GM12878 (cell line): Measurements from ENCODE around the gene KRTAP2-1. TPM values are rescaled to one million over a fixed set of nuclear protein-coding genes. Genes with fewer than 3 reads are reported as not detected.

Experiments
- ATAC-seq: fragments of 200-7000 bp; cut with Tn5 transposase; 3 replicates; pipeline ENCODE4 v1.9.1; 2020; ENCODE audit warnings: mild to moderate bottlenecking, moderate library complexity
- BruUV-seq: library from RNA; stranded (reverse); fragments of 400-500 nt; replicated peaks from 2 replicates; lab custom pipeline; 2021; lab: Mats Ljungman, UMichigan
- CTCF ChIA-PET: fragments of 300-600 bp; sonication (Branson Sonifier 250); formaldehyde crosslinking; extraction: SDS; loops from one replicate; lab custom pipeline; 2021; ENCODE audit warnings: inconsistent platforms; lab: Yijun Ruan, JAX
- POLR2A ChIA-PET: fragments of 350-600 bp; formaldehyde crosslinking; extraction: SDS; loops from one replicate; lab custom pipeline; 2021; ENCODE audit warnings: inconsistent platforms; lab: Charles Lee
- RAD21 ChIA-PET: fragments of 300-600 bp; sonication (Branson Sonifier 250); formaldehyde crosslinking; loops from one replicate; lab custom pipeline; 2023; ENCODE audit warnings: antibody characterized with exemption; ENCODE audit not compliant: unreplicated experiment; lab: Charles Lee
- SMC1A ChIA-PET: fragments of 300-600 bp; sonication (Branson Sonifier 250); formaldehyde crosslinking; loops from one replicate; lab custom pipeline; 2023; ENCODE audit not compliant: unreplicated experiment, uncharacterized antibody; lab: Charles Lee
- DNase-seq: peaks from one replicate; pipeline ENCODE4 v3.0.0-alpha.2; 2011; ENCODE audit warnings: low read depth, low spot score
- FAIRE-seq: peaks from 3 replicates; lab custom pipeline; 2011; peaks lifted over from hg19 to GRCh38; lab: Jason Lieb, UNC
- H2AFZ ChIP-seq: 2 replicates; pipeline ENCODE4 v1.6.0; 2011; ENCODE audit warnings: low read depth, low read length, control low read depth; ENCODE audit not compliant: control insufficient read depth
- H3K27ac ChIP-seq: 2 replicates; pipeline ENCODE4 v1.5.1; 2011; ENCODE audit warnings: control low read depth; ENCODE audit not compliant: control insufficient read depth, insufficient read depth
- H3K27me3 ChIP-seq, 2 experiments: replicated peaks in 1 of 2; 2 replicates each; pipeline versions ENCODE4 v1.6.0 to v1.6.1; 2011; ENCODE audit warnings: low read length in 1 of 2; ENCODE audit not compliant: control insufficient read depth in 2 of 2, insufficient read depth in 2 of 2
- H3K36me3 ChIP-seq, 2 experiments: 2 replicates each; pipeline ENCODE4 v1.5.1; 2011; ENCODE audit warnings: low read length in 1 of 2; ENCODE audit not compliant: control insufficient read depth in 2 of 2, insufficient read depth in 2 of 2
- H3K4me1 ChIP-seq: 2 replicates; pipeline ENCODE4 v1.6.1; 2011; ENCODE audit warnings: mild to moderate bottlenecking, low read length, moderate library complexity, mixed read lengths; ENCODE audit not compliant: control insufficient read depth, insufficient read depth
- H3K4me2 ChIP-seq: 2 replicates; pipeline ENCODE4 v1.6.0; 2011; ENCODE audit warnings: control low read depth; ENCODE audit not compliant: control insufficient read depth, insufficient read depth
- H3K4me3 ChIP-seq: fragments of 200-600 bp; sonication (generic); 2 replicates; pipeline ENCODE4 v1.5.1; 2016
- H3K79me2 ChIP-seq: 2 replicates; pipeline ENCODE4 v1.6.0; 2011; ENCODE audit warnings: low read length; ENCODE audit not compliant: control insufficient read depth, insufficient read depth
- H3K9ac ChIP-seq: 2 replicates; pipeline ENCODE4 v1.8.0; 2011; ENCODE audit warnings: low read length, control low read depth, mixed read lengths; ENCODE audit not compliant: control insufficient read depth, insufficient read depth
- H3K9me3 ChIP-seq: replicated peaks from 3 replicates; pipeline ENCODE4 v1.5.1; 2011; ENCODE audit warnings: mild to moderate bottlenecking, low read length; ENCODE audit not compliant: control insufficient read depth, insufficient read depth
- H4K20me1 ChIP-seq: 2 replicates; pipeline ENCODE4 v1.6.0; 2011; ENCODE audit not compliant: control insufficient read depth, insufficient read depth
- ATF2 ChIP-seq: IDR thresholded peaks from 2 replicates; pipeline ENCODE4 v1.6.1; 2012; ENCODE audit warnings: low read length, inconsistent platforms
- BACH1 ChIP-seq: fragments of 450-650 bp; IDR thresholded peaks from 2 replicates; pipeline ENCODE4 v1.6.1; 2017; ENCODE audit warnings: mild to moderate bottlenecking, borderline replicate concordance
- BRCA1 ChIP-seq: IDR thresholded peaks from 2 replicates; pipeline ENCODE4 v1.6.1; 2011; ENCODE audit warnings: low read depth, low read length, improper control_type of control experiment
- CREM ChIP-seq: IDR thresholded peaks from 2 replicates; pipeline ENCODE4 v1.6.1; 2014; ENCODE audit warnings: antibody characterized with exemption, low read depth
- FOS ChIP-seq: IDR thresholded peaks from 3 replicates; pipeline ENCODE4 v1.6.1; 2011; ENCODE audit warnings: borderline replicate concordance; ENCODE audit not compliant: insufficient read length; ENCODE audit errors: extremely low read depth
- IKZF1 ChIP-seq: fragments of 450-650 bp; conservative IDR thresholded peaks from 2 replicates; pipeline ENCODE4 v1.6.1; 2017; ENCODE audit warnings: antibody characterized with exemption, mild to moderate bottlenecking
- MYB ChIP-seq: fragments of 150-350 bp; IDR thresholded peaks from 2 replicates; pipeline ENCODE4 v1.6.1; 2014; ENCODE audit warnings: mild to moderate bottlenecking, low read depth, low read length, borderline replicate concordance
- NR2F1 ChIP-seq: fragments of 450-650 bp; conservative IDR thresholded peaks from 2 replicates; pipeline ENCODE4 v1.6.1; 2017; ENCODE audit warnings: mild to moderate bottlenecking
- RCOR1 ChIP-seq: conservative IDR thresholded peaks from 2 replicates; pipeline ENCODE4 v1.6.1; 2012; ENCODE audit warnings: low read depth, low read length, improper control_type of control experiment
- REST ChIP-seq: IDR thresholded peaks from 2 replicates; pipeline ENCODE4 v1.6.1; 2012; ENCODE audit warnings: mild to moderate bottlenecking, low read depth, low read length
- ZBTB11 ChIP-seq: fragments of 450-650 bp; formaldehyde crosslinking; IDR thresholded peaks from 2 replicates; pipeline ENCODE4 v1.5.0; 2022; ENCODE audit warnings: mild to moderate bottlenecking, missing genetic modification characterization
- ZNF384 ChIP-seq: IDR thresholded peaks from 2 replicates; pipeline ENCODE4 v1.6.1; 2012; ENCODE audit warnings: low read depth, mild to moderate bottlenecking, low read length, improper control_type of control experiment, borderline replicate concordance
- WGBS: methylation state at CpG from one replicate; pipeline ENCODE4 v1.1.6; 2016; ENCODE audit warnings: low lambda C conversion rate; ENCODE audit not compliant: insufficient replicate concordance, insufficient coverage; ENCODE audit errors: missing lambda C conversion rate; 5-methylcytosine and 5-hydroxymethylcytosine counted together
- in situ Hi-C: fragments of 300-500 bp; cut with MboI; formaldehyde crosslinking; loops from 9 replicates; pipeline ENCODE4 v1.14.3; 2018; ENCODE audit warnings: mixed read lengths
- intact Hi-C: fragments of 100-400 bp; cut with micrococcal nuclease; formaldehyde crosslinking; loops from one replicate; pipeline ENCODE4 v1.14.2; 2022; ENCODE audit not compliant: unreplicated experiment
- polyA plus RNA-seq, 11 experiments: library from polyadenylated mRNA; depleted of rRNA in 4 of 11; unstranded in 6 of 11; stranded (reverse) in 5 of 11; fragments of >200 nt; fragmentation: Nextera tagmentation in 4 of 11; fragmentation: Illumina TruSeq in 1 of 11; extraction: Ambion mirVana in 4 of 11; extraction: Trizol in 1 of 11; gene quantifications; 1 replicate in 1 of 11; 2 replicates in 10 of 11; pipeline versions ENCODE4 v1.2.1 to v1.2.3, GENCODE V29; 2011 to 2016; ENCODE audit warnings: inconsistent platforms in 2 of 11, missing spikeins in 2 of 11, low read depth in 1 of 11
- total RNA-seq, 4 experiments: library from RNA; depleted of rRNA in 3 of 4; stranded (reverse); fragments of >200 nt in 3 of 4; fragmentation: Illumina TruSeq in 1 of 4; extraction: Trizol in 1 of 4; gene quantifications; 2 replicates each; pipeline versions ENCODE4 v1.2.1 to v1.2.3, GENCODE V29; 2013 to 2021

Gene KRTAP2-1
- total and polyA plus RNA-seq, 10 of the 15 experiments (the other 5 are each of a cell fraction or from before 2014, with no cell fraction given) = not detected

GRCh38 chr17:41069031-41069430 is 21.9 kb upstream of the KRTAP2-1 start:
- 2% methylated on average over 3 of the region's 3 CpGs for WGBS
- no peak for TF ChIP-seq NR2F1
- no peak for TF ChIP-seq FOS
- no peak for TF ChIP-seq REST
- TF ChIP-seq ATF2 = no peak
- no peak for TF ChIP-seq IKZF1
- no peak for TF ChIP-seq ZNF384
- no peak for TF ChIP-seq CREM
- no peak for TF ChIP-seq BACH1
- TF ChIP-seq RCOR1 = no peak
- TF ChIP-seq MYB = no peak
- no peak for TF ChIP-seq ZBTB11 (CRISPR knock-in tag)
- TF ChIP-seq BRCA1 = no peak
- Histone ChIP-seq H3K27ac (no peak overlapping the region), H3K4me1 (no peaks in the 10 kb centered on the region), H3K27me3 (no peaks in the 10 kb centered on the region; a peak in 1 of 4 replicates), H3K4me3 (no peak overlapping the region), H4K20me1 (no peaks in the 10 kb centered on the region), H2AFZ (no peak overlapping the region), H3K79me2 (no peaks in the 10 kb centered on the region), H3K4me2 (no peak overlapping the region), H3K9ac (no peak overlapping the region), H3K36me3 (no peaks in the 10 kb centered on the region), H3K9me3 (no peaks in the 10 kb centered on the region)
- no TSS peak for BruUV-seq
- ChIA-PET CTCF (no interaction called here), SMC1A (no interaction called here), POLR2A (no interaction called here), RAD21 (no interaction called here)
- DNase-seq (no peak), ATAC-seq (no peak), FAIRE-seq (no peak)
- in situ Hi-C loops (no loop called here), intact Hi-C loops (no loop called here)
